Stimulated activated CD4-positive, alpha-beta T cell treated with anti-CD3 and anti-CD28 coated beads, Interleukin-12 subunit alpha, Interleukin-12 subunit beta, amount 100 ng/mL, for 48 hours (primary cell): Measurements from ENCODE around the gene POMGNT1.

Source experiments
- DNase-seq, 3 donors: peaks; one replicate each; pipeline ENCODE4 v3.0.0-alpha.2; 2020; ENCODE audit warnings: low read depth in 2 of 3, low spot score in 1 of 3

Gene POMGNT1

GRCh38 chr1:46211051-46211450, 12.8 kb upstream of the POMGNT1 start:
- DNase-seq: no peak

GRCh38 chr1:46210561-46210960, 12.3 kb upstream of the POMGNT1 start:
- DNase-seq: no peak

GRCh38 chr1:46206399-46206798, 8.2 kb upstream of the POMGNT1 start:
- DNase-seq: no peak

DNA sequence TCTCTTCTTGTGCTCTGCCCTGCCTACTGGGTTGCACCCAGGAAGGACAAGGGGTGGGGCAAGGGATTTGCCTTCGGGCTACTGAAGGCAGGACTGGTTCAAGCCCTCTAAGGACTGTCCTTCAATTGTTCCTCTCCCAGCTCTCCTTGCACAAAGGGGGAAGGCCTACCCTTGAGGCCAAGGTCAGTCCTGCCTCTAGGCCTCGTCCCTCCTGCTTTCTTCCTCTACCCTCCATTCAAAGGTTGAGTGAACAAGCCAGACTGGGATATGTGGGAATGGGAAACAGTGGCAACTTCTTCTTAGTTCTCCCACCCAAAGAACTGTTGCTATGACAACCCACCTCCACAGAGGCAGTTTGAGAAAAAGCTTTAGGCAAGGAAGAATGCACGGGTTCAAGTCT, 7.6 kb upstream of the POMGNT1 start:
- no peak for DNase-seq

- no peak for DNase-seq
These were observed 6.9 kb upstream of the POMGNT1 start for GRCh38 chr1:46205141-46205540.

DNA sequence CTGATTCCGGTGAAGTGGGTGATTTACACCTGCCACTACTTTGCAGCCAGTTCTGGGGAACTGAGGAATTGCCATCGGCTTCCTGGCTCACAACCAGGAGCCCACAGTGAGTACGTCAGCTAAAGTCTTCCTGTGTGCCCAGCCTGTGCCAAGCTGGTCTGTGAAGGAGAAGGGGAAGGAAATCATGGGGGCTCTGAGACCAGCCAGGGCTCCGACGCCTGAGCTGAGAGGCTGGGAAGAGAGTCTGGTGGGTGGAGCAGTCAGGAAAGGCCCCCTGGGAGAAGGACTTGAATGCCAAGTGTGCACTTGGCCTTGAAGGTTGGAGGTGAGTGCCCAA, 6.1 kb upstream of the POMGNT1 start:
- no peak for DNase-seq

DNA sequence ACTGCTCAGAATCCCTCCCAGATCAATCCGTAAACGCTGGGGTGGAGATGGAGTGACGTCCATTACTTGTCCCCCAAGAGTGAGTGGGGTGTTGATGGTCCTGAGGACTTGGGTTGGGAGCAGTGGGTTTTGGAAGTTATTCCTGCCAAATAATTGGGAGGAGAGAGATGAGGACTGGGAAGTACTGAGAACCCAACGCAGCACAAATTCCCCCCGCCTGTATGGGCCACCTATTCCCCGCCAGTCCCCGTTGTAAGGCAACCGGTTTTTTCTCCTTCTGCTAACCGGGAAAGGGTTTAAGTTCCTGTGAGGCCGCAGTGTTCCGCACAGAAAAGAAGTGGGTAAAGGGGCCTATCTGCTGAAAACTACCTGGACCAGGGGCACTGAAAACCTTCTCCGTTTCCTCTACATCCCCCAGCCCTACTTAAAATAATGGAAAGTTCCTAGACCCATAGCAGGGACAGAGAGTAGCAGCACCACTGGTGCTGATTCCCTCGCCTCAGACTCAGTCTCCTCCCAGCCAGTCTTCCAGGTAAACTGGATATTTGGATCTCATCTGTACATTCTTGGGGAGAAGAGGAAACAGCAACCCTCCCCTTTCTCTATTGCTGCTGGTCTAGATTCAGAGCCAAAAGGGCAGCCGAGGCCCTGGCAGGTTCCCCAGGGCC, 5.6 kb upstream of the POMGNT1 start:
- DNase-seq: no peak

DNA sequence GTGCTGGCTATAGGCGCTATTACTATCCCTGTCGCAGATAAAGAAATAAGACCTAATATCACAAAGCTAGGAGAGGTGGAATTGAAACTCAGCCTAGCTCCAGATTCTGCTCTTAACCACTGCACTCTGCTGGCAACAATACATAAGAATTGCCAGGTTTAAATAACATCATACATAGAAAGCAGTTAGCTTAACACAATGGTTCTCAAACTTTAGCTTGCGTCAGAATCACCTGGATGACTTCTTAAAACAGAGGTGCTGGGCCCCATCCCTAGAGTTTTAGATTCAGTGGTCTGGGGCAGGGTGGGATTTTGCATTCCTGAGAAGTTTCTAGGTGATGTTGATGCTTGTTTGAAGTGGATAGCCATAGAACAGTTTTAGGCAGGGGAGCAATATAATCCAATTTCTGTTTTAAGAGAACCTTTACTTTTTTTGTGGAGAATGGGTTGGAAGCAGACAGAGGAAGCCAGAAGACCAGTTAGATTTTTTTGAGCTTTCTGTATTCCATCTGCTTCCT, 1.1 kb upstream of the POMGNT1 start:
- DNase-seq: no peak

GRCh38 chr1:46197560-46197963, 672 bp downstream of the POMGNT1 start:
- DNase-seq: no peak

DNA sequence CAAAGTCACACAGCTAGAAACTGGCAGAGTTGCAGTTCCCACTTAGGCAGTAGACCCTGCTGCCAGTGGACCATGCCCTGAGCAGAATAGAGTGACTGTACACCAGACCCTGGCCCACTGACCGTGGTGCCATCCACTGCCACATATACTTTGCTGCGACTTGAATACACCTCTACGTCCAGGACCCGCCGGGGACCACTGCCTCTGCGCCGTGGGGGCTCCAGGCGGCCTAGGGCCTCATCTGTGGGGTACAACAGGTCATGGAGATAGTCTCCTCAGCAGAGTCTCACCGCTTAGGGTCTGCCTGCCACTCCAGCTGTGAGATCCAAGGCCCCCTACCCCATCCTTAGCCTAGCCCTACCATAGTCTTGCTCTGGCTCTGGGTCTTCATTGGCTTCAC, 1.6 kb downstream of the POMGNT1 start:
- no peak for DNase-seq

GRCh38 chr1:46194641-46195193, 3.5 kb downstream of the POMGNT1 start:
- no peak for DNase-seq

- DNase-seq: no peak
These were observed 4.2 kb downstream of the POMGNT1 start for GRCh38 chr1:46193984-46194570.

DNA sequence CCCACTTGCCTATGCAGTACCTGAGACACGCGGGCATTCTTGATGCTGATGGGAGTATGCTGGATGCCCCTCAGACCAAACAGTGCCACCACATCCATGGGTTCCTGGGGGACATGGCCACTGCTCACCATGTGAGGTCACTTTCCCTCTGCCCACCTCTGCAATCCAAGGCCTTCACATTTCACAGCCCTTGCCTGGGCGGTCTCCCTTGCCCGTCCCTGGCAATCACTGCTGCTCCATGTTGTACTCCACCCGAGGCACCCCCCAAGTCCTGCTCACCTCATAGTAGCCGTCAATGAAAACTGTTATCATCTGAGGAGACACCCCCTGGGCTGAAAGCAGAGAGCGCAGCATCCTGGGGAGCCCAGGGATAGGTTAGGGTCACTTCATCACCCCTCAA, 4.9 kb downstream of the POMGNT1 start:
- DNase-seq: no peak

DNA sequence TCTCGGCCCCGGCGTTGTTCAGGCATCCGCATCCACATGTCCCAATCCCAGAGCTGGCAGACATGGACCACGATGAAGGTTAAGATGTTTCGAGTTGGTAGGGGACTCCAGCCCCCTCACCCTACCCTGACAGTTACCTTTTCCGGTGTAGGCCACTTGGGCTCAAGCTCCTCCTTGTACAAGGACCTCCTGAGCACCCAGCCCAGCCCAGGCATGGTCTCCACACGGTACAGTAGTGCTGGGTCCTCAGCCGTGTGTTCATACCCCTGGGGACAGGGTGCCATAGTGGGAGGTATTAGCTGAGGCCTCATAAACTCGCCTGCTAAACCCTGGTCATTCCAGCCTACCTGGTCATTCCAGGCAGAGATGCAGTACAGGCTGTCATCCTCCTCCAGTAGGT, 6.1 kb downstream of the POMGNT1 start:
- no peak for DNase-seq

- DNase-seq: no peak
These were observed 7.1 kb downstream of the POMGNT1 start for GRCh38 chr1:46191033-46191701.

DNA sequence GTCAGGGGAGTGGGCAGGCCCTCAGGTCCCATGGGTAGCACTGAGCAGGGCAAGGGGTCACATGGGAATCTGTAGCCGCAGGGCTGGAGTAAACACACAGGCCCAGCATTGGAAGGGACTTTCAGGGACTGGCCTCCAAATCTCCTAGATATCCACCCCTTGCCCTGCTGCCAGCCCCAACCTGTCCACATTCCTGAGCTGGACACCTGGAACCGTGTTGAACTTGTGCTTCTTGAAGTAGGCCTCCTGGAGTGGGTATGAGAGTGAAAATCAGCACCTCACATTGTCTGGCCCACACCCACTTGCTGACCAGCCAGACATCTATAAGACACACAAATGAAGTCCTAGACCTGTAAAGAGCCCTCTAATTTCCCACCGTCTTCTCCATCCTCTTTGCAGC, 7.7 kb downstream of the POMGNT1 start:
- no peak for DNase-seq

- DNase-seq: no peak
These were observed 9.8 kb downstream of the POMGNT1 start for GRCh38 chr1:46188295-46189030.

- DNase-seq: no peak
These were observed 10.9 kb downstream of the POMGNT1 start for GRCh38 chr1:46187106-46187869.

DNA sequence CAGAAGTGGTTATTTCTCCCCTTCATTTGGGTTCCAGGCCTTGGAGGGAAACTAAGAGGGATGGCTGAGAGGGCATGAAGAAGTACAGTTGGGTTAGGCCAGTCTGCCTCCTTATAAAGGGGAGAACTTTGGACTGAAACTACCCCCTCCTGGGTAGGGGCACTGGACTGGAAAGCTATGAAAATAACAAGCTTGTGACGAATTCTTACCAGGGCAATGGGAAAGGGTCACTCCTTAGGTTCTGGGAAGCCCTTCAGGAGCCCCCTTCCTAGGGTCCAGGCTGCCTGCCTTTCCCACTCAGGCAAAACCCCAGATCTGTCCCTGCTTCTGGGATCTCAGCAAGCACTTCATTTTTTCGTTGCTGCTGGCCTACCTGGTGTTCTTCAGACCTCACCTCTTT, 12.2 kb downstream of the POMGNT1 start:
- no peak for DNase-seq

DNA sequence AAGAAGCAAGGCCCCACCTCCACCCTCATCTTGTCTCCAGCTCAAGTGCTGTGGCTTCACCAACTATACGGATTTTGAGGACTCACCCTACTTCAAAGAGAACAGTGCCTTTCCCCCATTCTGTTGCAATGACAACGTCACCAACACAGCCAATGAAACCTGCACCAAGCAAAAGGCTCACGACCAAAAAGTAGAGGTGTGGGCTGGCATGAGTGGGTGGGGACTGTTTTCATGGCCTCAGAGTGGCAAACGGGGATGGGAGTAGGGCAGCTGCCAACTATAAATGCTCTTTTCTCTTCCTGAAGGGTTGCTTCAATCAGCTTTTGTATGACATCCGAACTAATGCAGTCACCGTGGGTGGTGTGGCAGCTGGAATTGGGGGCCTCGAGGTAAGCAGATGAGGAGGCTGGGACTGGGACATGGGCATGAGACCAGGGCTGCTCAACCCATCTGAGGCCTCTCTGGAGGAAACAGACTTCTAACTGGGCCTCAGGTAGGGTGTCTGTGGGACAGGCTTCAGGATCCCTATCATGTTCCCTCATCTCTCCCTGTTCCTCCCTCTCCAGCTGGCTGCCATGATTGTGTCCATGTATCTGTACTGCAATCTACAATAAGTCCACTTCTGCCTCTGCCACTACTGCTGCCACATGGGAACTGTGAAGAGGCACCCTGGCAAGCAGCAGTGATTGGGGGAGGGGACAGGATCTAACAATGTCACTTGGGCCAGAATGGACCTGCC, 13.1 kb downstream of the POMGNT1 start:
- peak; percentile 55 to 60 (median 55) for DNase-seq
